ENCODE results near the gene LRRC32. TPM values are rescaled to one million over a fixed set of nuclear protein-coding genes. Genes with fewer than 3 reads are reported as not detected.

Gene LRRC32, protein sequence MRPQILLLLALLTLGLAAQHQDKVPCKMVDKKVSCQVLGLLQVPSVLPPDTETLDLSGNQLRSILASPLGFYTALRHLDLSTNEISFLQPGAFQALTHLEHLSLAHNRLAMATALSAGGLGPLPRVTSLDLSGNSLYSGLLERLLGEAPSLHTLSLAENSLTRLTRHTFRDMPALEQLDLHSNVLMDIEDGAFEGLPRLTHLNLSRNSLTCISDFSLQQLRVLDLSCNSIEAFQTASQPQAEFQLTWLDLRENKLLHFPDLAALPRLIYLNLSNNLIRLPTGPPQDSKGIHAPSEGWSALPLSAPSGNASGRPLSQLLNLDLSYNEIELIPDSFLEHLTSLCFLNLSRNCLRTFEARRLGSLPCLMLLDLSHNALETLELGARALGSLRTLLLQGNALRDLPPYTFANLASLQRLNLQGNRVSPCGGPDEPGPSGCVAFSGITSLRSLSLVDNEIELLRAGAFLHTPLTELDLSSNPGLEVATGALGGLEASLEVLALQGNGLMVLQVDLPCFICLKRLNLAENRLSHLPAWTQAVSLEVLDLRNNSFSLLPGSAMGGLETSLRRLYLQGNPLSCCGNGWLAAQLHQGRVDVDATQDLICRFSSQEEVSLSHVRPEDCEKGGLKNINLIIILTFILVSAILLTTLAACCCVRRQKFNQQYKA
- 37.6 and 41.3 TPM in 2 replicates for total RNA-seq

DNA sequence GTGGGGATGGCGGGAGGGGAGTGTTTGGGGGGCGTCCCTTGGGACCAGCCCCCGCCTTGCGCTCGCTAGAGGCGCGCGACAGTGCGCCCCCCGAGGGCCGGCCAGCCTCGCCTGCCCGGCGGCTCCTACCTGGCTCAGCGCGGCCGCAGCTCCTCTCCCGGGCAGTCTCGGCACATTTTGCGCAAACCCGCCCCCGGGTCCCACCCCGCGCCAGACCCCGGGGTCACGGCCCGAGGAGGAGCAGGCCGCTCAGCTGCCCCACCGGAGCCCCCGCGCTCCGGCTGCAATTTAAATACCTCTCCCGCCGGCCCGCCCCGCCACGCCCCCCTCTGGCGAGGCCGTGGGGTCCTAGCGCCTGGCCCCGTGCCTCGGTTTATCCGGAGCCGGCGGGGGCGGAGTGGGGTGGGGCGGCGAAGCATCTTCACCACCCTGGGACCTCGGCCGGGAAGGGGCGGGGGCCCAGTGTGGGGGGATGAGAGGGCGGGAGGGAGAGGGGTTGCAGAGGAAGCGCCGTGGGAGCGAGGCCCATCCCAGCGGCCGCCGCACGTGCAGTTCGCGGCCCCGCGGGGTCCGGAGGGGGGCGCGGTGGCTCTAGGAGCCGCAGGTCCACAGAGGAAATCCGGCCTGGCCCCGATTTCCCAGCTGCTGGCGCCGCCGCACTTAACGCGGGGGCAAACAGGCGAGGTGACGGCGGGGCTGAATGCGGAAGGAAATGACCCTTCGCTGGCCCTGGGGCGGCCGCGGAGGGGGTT, at the start of gene LRRC32:
Gene LRRC32, minus strand, starts transcription at position 263 of the 752 bp plus-strand sequence. CDS start 4,793 bp downstream, outside the sequence.
- Histone ChIP-seq H3K27ac (ENCODE audit: low read depth, low read length) (peak within 1 kb of the TSS; percentile 70), H2AFZ (ENCODE audit: low read length) (peak within 1 kb of the TSS; percentile 68), H4K20me1 (ENCODE audit: insufficient read depth, low read length) (peaks cover 20% of the 10 kb centered on the region), H3K4me3 (ENCODE audit: insufficient read depth, low read length) (peak within 1 kb of the TSS; percentile 74), H3K36me3 (ENCODE audit: insufficient read depth, low read length) (no peaks in the 10 kb centered on the region), H3K4me2 (ENCODE audit: insufficient read depth, low read length) (peak within 1 kb of the TSS; percentile 93), H3K9me3 (ENCODE audit: low read depth, low read length) (no peaks in the 10 kb centered on the region), H3K79me2 (ENCODE audit: insufficient read depth, low read length) (peaks cover 39% of the 10 kb centered on the region), H3K4me1 (ENCODE audit: insufficient read depth, low read length) (peaks cover 37% of the 10 kb centered on the region), H3K27me3 (ENCODE audit: insufficient read depth, low read length) (no peaks in the 10 kb centered on the region)
- DNase-seq (ENCODE audit: insufficient read length, low spot score, missing footprints), result peak; percentile 92
- TF ChIP-seq, protein P1, sequence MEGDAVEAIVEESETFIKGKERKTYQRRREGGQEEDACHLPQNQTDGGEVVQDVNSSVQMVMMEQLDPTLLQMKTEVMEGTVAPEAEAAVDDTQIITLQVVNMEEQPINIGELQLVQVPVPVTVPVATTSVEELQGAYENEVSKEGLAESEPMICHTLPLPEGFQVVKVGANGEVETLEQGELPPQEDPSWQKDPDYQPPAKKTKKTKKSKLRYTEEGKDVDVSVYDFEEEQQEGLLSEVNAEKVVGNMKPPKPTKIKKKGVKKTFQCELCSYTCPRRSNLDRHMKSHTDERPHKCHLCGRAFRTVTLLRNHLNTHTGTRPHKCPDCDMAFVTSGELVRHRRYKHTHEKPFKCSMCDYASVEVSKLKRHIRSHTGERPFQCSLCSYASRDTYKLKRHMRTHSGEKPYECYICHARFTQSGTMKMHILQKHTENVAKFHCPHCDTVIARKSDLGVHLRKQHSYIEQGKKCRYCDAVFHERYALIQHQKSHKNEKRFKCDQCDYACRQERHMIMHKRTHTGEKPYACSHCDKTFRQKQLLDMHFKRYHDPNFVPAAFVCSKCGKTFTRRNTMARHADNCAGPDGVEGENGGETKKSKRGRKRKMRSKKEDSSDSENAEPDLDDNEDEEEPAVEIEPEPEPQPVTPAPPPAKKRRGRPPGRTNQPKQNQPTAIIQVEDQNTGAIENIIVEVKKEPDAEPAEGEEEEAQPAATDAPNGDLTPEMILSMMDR (IDR thresholded peaks at IDR 0.05; ENCODE audit: extremely low read depth, low read depth, low read length), result no peak

DNA sequence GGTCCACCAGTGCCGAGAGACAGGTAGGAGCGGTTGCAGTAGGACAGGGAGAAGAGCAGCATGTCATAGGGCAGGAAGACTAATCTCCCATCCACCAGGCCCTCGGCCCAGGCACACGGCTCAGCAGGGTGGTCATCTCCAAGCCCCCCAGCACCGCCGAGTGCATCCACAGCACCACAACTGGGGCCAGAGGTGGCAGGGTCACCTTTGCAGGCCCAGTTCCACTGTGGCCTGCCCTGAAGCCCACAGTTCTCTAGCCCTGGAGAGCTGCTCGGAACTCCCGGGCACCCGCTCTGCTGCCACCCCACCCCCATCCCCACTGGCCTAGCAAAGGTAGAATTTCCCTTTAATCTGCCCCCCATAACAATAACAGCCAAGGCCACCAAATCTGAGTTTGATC, 49.1 kb upstream of the LRRC32 start:
- H4K20me1 ChIP-seq (ENCODE audit: insufficient read depth, low read length), result no peaks in the 10 kb centered on the region
- no peak overlapping the region for H2AFZ ChIP-seq (ENCODE audit: low read length)
- no peaks in the 10 kb centered on the region for H3K9me3 ChIP-seq (ENCODE audit: low read depth, low read length)
- H3K4me1 ChIP-seq (ENCODE audit: insufficient read depth, low read length), result no peaks in the 10 kb centered on the region
- DNase-seq (ENCODE audit: insufficient read length, low spot score, missing footprints), result no peak
- H3K27ac ChIP-seq (ENCODE audit: low read depth, low read length), result no peak overlapping the region
- H3K36me3 ChIP-seq (ENCODE audit: insufficient read depth, low read length), result no peaks in the 10 kb centered on the region
- TF ChIP-seq, protein P1 (IDR thresholded peaks at IDR 0.05; ENCODE audit: extremely low read depth, low read depth, low read length), result no peak
- H3K27me3 ChIP-seq (ENCODE audit: insufficient read depth, low read length), result peaks cover 17% of the 10 kb centered on the region
- no peak overlapping the region for H3K4me3 ChIP-seq (ENCODE audit: insufficient read depth, low read length)
- H3K4me2 ChIP-seq (ENCODE audit: insufficient read depth, low read length), result no peak overlapping the region
- H3K79me2 ChIP-seq (ENCODE audit: insufficient read depth, low read length), result no peaks in the 10 kb centered on the region

DNA sequence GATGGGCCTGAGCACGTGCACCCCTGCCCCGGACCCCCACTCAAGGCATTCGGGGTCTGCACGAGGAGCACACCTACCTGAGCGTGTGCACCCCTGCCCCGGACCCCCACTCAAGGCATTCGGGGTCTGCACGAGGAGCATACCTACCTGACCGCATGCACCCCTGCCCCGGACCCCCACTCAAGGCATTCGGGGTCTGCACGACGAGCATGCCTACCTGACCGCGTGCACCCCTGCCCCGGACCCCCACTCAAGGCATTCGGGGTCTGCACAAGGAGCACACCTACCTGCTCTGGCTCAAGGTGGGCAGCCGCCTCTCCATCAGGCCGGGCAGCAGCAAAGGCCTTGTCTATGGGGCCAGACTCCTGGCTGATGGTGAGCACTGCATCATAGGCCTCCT, 48.7 kb upstream of the LRRC32 start:
- Histone ChIP-seq H3K27me3 (ENCODE audit: insufficient read depth, low read length) (peaks cover 17% of the 10 kb centered on the region), H3K4me2 (ENCODE audit: insufficient read depth, low read length) (no peak overlapping the region), H3K79me2 (ENCODE audit: insufficient read depth, low read length) (no peaks in the 10 kb centered on the region), H3K36me3 (ENCODE audit: insufficient read depth, low read length) (no peaks in the 10 kb centered on the region), H3K4me3 (ENCODE audit: insufficient read depth, low read length) (no peak overlapping the region), H3K4me1 (ENCODE audit: insufficient read depth, low read length) (no peaks in the 10 kb centered on the region), H2AFZ (ENCODE audit: low read length) (no peak overlapping the region), H4K20me1 (ENCODE audit: insufficient read depth, low read length) (no peaks in the 10 kb centered on the region), H3K27ac (ENCODE audit: low read depth, low read length) (no peak overlapping the region), H3K9me3 (ENCODE audit: low read depth, low read length) (no peaks in the 10 kb centered on the region)
- TF ChIP-seq, protein P1 (IDR thresholded peaks at IDR 0.05; ENCODE audit: extremely low read depth, low read depth, low read length), result no peak
- DNase-seq (ENCODE audit: insufficient read length, low spot score, missing footprints), result no peak

Measured in osteoblast (primary cell).